GM12891 (cell line): Measurements from ENCODE around the gene ALS2.

Experiments
- POLR2A ChIP-seq: IDR thresholded peaks from 2 replicates; pipeline ENCODE4 v1.6.1; 2011; ENCODE audit warnings: low read depth, low read length, control low read depth
- POLR2AphosphoS5 ChIP-seq: IDR thresholded peaks from 2 replicates; pipeline ENCODE4 v1.6.1; 2011; ENCODE audit warnings: low read depth, low read length, control low read depth
- SPI1 ChIP-seq: IDR thresholded peaks from 2 replicates; pipeline ENCODE4 v1.6.1; 2011; ENCODE audit warnings: low read depth, low read length, control low read depth
- TAF1 ChIP-seq: IDR thresholded peaks from 2 replicates; pipeline ENCODE4 v1.6.1; 2011; ENCODE audit warnings: low read depth, low read length, control low read depth

GRCh38 chr2:201775326-201775725 lies 5.4 kb downstream of the ALS2 start:
- no peak for TF ChIP-seq POLR2AphosphoS5
- TF ChIP-seq POLR2A = no peak
- no peak for TF ChIP-seq TAF1
- TF ChIP-seq SPI1 = no peak
